Activated CD4-positive, alpha-beta T cell treated with anti-CD3 and anti-CD28 coated beads, Interleukin-2, amount 50 U/mL, for 48 hours (primary cell): ENCODE results near the gene TMEM128.
"Not testable (repeated sequence)": the region's sequence is repeated elsewhere in the genome, so short reads cannot be mapped to it uniquely, and the experiment has no call there.

Source experiments
- DNase-seq, 2 experiments: peaks; one replicate each; pipeline ENCODE4 v3.0.0-alpha.2; 2020

The TMEM128 gene

GRCh38 chr4:4248029-4248884, at the start of gene TMEM128:
TMEM128 (minus strand) TSS chr4:4248223; CDS start chr4:4248202, 21 bp downstream.
- DNase-seq: peak; percentile 90 to 93

- DNase-seq: no peak
These were observed 48.3 kb upstream of the TMEM128 start for GRCh38 chr4:4296283-4296846.

- DNase-seq: no peak
These were observed 45.3 kb upstream of the TMEM128 start for GRCh38 chr4:4293279-4293678.

GRCh38 chr4:4289941-4290850, 42.2 kb upstream of the TMEM128 start, which contains the start of the genes LYAR and ZBTB49:
LYAR (minus strand) TSS chr4:4290154; CDS start chr4:4283742, 6,412 bp downstream.
ZBTB49 (plus strand) TSS chr4:4290251; CDS start chr4:4299946, 9,695 bp downstream.
- peak; percentile 97 for DNase-seq

- DNase-seq: no peak
These were observed 41.5 kb upstream of the TMEM128 start for GRCh38 chr4:4289597-4289940.

- no peak for DNase-seq
These were observed 41.0 kb upstream of the TMEM128 start for GRCh38 chr4:4289055-4289454.

- no peak for DNase-seq
These were observed 40.1 kb upstream of the TMEM128 start for GRCh38 chr4:4288098-4288497.

GRCh38 chr4:4284827-4285618, 37.0 kb upstream of the TMEM128 start:
- no peak for DNase-seq

- no peak for DNase-seq
These were observed 33.8 kb upstream of the TMEM128 start for GRCh38 chr4:4281787-4282186.

GRCh38 chr4:4277531-4277930, 29.5 kb upstream of the TMEM128 start:
- no peak for DNase-seq

GRCh38 chr4:4274226-4274625, 26.2 kb upstream of the TMEM128 start:
- DNase-seq: no peak

- no peak for DNase-seq
These were observed 23.9 kb upstream of the TMEM128 start for GRCh38 chr4:4271912-4272311.

- DNase-seq: no peak
These were observed 22.5 kb upstream of the TMEM128 start for GRCh38 chr4:4270529-4270928.

GRCh38 chr4:4269856-4270255, 21.8 kb upstream of the TMEM128 start:
- DNase-seq: no peak

GRCh38 chr4:4269331-4269731, 21.3 kb upstream of the TMEM128 start:
- DNase-seq: no peak

- no peak for DNase-seq
These were observed 20.8 kb upstream of the TMEM128 start for GRCh38 chr4:4268776-4269175.

GRCh38 chr4:4267981-4268380, 20.0 kb upstream of the TMEM128 start:
- no peak for DNase-seq

- DNase-seq: no peak
These were observed 12.2 kb upstream of the TMEM128 start for GRCh38 chr4:4260185-4260751.

GRCh38 chr4:4259484-4260100, 11.6 kb upstream of the TMEM128 start:
- DNase-seq: no peak

- not testable (repeated sequence) for DNase-seq
These were observed 9.7 kb upstream of the TMEM128 start for GRCh38 chr4:4257705-4258104.

GRCh38 chr4:4256799-4257198, 8.8 kb upstream of the TMEM128 start:
- no peak for DNase-seq

- DNase-seq: no peak
These were observed 6.6 kb upstream of the TMEM128 start for GRCh38 chr4:4254666-4255065.
